Neural crest cell (in vitro differentiated cells): Measurements from ENCODE around the gene HHATL. TPM values are rescaled to one million over a fixed set of nuclear protein-coding genes. Genes with fewer than 3 reads are reported as not detected.

Experiments used
- DNase-seq: peaks from one replicate; pipeline ENCODE4 v3.0.0; 2021; ENCODE audit warnings: low read depth, mixed read lengths, low spot score
- H3K27ac Mint-ChIP-seq: one replicate; pipeline ENCODE4 v1.8.0; 2021; ENCODE audit warnings: mild to moderate bottlenecking, mixed read lengths; ENCODE audit not compliant: unreplicated experiment
- H3K27me3 Mint-ChIP-seq: 2 replicates; pipeline ENCODE4 v1.8.0; 2021; ENCODE audit warnings: low read depth, mild to moderate bottlenecking, mixed read lengths
- H3K36me3 Mint-ChIP-seq: 2 replicates; pipeline ENCODE4 v1.8.0; 2021; ENCODE audit warnings: low read depth, mild to moderate bottlenecking, mixed read lengths
- H3K4me1 Mint-ChIP-seq: 2 replicates; pipeline ENCODE4 v1.8.0; 2021; ENCODE audit warnings: mixed read lengths
- H3K4me3 Mint-ChIP-seq: one replicate; pipeline ENCODE4 v1.8.0; 2021; ENCODE audit warnings: mild to moderate bottlenecking, mixed read lengths
- H3K9me3 Mint-ChIP-seq: 2 replicates; pipeline ENCODE4 v1.8.0; 2021; ENCODE audit warnings: mixed read lengths
- total RNA-seq: library from RNA; stranded (reverse); gene quantifications from 2 replicates; pipeline ENCODE4 v1.2.1, GENCODE V29; 2021
- TF ChIP-seq, protein P1 (sequence below): fragments of 200-600 bp; sonication (generic); conservative IDR thresholded peaks from 2 replicates; pipeline ENCODE4 v1.5.0; 2021; ENCODE audit warnings: antibody characterized with exemption, mild to moderate bottlenecking

The HHATL gene
- total RNA-seq, 1 donor from 2014 or later, result not detected

DNA sequence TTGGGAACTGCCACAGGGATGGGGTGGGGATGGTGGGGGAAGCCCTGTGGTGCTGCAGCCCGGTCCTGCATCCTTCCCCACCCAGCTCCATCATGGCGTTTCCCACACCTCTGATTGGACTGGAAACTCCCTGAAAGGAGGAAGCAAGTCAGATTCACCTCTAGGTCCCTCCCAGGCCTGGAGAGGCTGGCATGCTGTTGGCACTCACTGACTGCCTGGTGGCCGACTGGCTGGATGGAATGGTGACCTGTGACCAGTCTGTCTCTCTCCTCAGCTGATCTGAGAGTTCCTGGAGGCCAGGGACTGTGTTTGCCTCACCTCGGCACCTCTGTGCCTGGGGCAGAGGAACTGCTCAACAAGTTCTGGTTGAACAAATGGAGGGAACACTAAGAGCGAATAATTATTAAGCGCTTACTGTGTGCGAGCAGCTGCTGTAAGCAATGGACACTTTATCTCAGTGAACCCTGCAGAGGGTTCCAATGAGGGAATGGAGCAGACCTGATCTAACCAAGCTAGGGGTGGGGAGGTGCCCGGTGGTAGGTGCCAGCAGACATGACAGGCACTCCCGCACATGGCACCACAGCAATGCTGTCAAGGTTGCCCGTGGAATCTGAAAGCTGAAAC lies 3.5 kb upstream of the HHATL start:
- Mint-ChIP-seq H3K4me3 (no peak overlapping the region), H3K4me1 (no peaks in the 10 kb centered on the region), H3K27me3 (no peaks in the 10 kb centered on the region), H3K27ac (no peak overlapping the region), H3K9me3 (no peaks in the 10 kb centered on the region), H3K36me3 (no peaks in the 10 kb centered on the region)
- TF ChIP-seq, protein P1, sequence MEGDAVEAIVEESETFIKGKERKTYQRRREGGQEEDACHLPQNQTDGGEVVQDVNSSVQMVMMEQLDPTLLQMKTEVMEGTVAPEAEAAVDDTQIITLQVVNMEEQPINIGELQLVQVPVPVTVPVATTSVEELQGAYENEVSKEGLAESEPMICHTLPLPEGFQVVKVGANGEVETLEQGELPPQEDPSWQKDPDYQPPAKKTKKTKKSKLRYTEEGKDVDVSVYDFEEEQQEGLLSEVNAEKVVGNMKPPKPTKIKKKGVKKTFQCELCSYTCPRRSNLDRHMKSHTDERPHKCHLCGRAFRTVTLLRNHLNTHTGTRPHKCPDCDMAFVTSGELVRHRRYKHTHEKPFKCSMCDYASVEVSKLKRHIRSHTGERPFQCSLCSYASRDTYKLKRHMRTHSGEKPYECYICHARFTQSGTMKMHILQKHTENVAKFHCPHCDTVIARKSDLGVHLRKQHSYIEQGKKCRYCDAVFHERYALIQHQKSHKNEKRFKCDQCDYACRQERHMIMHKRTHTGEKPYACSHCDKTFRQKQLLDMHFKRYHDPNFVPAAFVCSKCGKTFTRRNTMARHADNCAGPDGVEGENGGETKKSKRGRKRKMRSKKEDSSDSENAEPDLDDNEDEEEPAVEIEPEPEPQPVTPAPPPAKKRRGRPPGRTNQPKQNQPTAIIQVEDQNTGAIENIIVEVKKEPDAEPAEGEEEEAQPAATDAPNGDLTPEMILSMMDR, result no peak
- no peak for DNase-seq

DNA sequence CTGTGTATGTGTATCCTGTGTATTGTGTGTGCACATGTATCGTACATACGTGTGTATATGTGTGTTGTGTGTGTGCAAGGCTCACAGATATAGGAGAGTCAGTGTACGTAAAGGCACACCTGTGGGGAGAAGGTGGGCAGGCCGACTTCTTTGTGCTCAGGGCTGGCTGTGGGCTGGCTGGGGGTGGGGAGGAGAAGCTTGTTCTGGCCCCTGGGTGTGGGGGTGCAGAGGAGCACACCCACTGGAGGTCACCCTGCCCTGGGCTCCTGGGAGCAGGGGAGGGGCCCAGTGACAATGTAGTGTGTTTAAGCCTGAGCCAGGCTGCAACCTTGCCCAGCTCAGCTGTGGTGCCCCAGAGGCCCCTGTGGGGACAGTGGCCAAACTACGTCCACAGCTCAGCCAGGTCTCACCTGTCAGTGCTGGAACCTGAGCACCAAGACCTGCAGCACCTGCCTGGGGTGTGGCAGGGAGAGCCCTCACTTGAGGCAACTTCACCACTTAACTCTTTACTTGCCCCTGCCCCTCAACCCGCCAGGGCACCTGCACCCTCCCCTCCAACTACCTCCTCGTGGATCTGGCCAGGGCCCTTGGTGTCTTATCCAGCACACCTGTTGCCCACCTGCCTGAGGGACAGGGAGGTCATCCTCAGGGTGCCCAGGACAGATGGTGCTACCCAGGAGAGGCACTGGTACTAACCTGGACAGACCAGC lies 2.6 kb upstream of the HHATL start:
- H3K4me1 Mint-ChIP-seq, result peaks cover under 1% of the 10 kb centered on the region
- H3K36me3 Mint-ChIP-seq, result no peaks in the 10 kb centered on the region
- no peaks in the 10 kb centered on the region for H3K9me3 Mint-ChIP-seq
- TF ChIP-seq, protein P1, result no peak
- no peak overlapping the region for H3K4me3 Mint-ChIP-seq
- H3K27me3 Mint-ChIP-seq, result no peaks in the 10 kb centered on the region
- H3K27ac Mint-ChIP-seq, result no peak overlapping the region
- no peak for DNase-seq

DNA sequence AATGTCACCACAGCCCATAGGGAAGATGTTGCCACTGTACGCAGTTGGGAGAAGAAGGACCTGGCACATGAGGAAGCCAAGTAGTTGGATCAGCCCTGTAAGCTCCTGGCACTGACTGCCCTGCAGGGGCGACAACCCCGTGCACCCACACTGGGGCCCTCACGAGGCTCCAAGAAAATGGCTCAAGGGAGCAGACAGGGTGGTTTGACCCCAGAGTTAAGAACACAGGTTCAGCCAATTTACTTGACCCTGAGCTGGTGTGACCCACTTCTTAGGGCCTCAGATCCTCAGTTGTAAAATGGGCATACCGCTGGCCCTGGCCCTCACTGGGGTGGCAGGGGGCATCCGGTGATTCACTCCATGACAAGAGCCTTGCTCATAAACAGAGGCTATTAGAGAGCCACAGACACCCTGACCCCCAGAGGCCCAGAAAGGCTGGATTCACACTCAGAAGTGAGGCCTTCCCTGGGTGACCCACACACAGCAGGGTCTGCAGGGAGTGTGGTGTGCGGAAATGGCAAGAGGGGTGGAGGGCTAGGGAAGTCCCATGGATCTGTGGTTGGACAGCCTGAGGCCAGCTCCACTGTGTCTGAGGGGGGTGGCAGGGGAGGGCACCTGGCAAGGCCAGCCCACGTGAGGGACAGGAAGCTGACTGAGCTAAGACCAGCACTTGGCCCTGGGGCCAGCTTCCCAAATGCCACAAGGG lies 1.7 kb upstream of the HHATL start:
- DNase-seq, result no peak
- peaks cover 3% of the 10 kb centered on the region for H3K4me1 Mint-ChIP-seq
- H3K27me3 Mint-ChIP-seq, result no peaks in the 10 kb centered on the region
- TF ChIP-seq, protein P1, result no peak
- no peaks in the 10 kb centered on the region for H3K36me3 Mint-ChIP-seq
- no peak overlapping the region for H3K4me3 Mint-ChIP-seq
- no peaks in the 10 kb centered on the region for H3K9me3 Mint-ChIP-seq
- peak overlapping the region; percentile 43 for H3K27ac Mint-ChIP-seq

- Mint-ChIP-seq H3K4me1 (peaks cover 3% of the 10 kb centered on the region), H3K27ac (no peak overlapping the region), H3K4me3 (no peak overlapping the region), H3K9me3 (no peaks in the 10 kb centered on the region), H3K27me3 (no peaks in the 10 kb centered on the region), H3K36me3 (no peaks in the 10 kb centered on the region)
- TF ChIP-seq, protein P1, result no peak
- no peak for DNase-seq
These were observed 1.1 kb upstream of the HHATL start for GRCh38 chr3:42703695-42704025.

DNA sequence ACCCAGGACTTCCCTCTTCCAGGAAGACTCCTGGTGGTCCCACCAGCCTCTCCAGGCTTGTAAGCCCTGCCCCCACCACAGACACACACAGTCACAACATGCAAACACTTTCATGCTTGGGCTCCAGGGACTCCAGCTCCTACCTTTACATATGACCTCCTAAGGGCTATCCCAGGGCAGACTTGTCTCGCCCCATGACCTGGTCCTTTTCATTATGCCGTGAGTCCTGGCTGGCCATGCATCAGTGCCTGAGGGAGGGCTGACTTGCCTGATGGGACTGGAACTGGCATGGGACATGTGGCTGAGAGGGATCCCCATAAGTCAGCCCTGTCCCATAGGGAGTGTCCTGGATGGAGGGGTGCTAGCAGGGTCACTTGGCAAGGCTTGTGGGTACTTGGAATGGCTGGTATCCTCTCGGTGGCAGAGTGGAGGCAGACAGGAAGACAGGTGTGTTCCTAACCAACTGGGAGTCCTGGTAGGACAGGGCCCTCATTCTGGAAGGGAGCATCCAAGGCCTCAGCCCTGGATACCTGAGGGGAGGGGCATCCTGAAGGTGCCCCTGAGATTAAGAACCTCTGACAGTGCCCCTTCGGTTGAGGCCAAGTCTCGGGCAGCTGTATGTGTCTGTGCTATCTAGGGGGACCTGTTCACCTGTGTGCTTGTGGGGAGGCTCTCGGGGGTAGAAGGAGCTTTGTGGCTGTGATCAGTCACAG lies 540 bp upstream of the HHATL start:
- H3K27ac Mint-ChIP-seq, result no peak overlapping the region
- TF ChIP-seq, protein P1, result no peak
- no peaks in the 10 kb centered on the region for H3K9me3 Mint-ChIP-seq

More for the DNA sequence above, 540 bp upstream of the HHATL start:
- H3K36me3 Mint-ChIP-seq, result no peaks in the 10 kb centered on the region
- no peak overlapping the region for H3K4me3 Mint-ChIP-seq
- H3K4me1 Mint-ChIP-seq, result peaks cover 3% of the 10 kb centered on the region
- no peaks in the 10 kb centered on the region for H3K27me3 Mint-ChIP-seq
- no peak for DNase-seq
